ENCODE measurements around the gene MRPS26.
"Not testable (repeated sequence)": the region's sequence is repeated elsewhere in the genome, so short reads cannot be mapped to it uniquely, and the experiment has no call there.

The MRPS26 gene

GRCh38 chr20:3045816-3046676 is at the start of gene MRPS26:
Gene MRPS26, plus strand, starts transcription at chr20:3046052. Its CDS starts 17 bp downstream, at chr20:3046069.
- peak; percentile 79 for DNase-seq

- no peak for DNase-seq
Measured at GRCh38 chr20:2998728-2999127, 47.1 kb upstream of the MRPS26 start.

GRCh38 chr20:3000852-3001523 is 44.9 kb upstream of the MRPS26 start:
- peak; percentile 47 for DNase-seq

- DNase-seq = no peak
Measured at GRCh38 chr20:3003416-3003815, 42.4 kb upstream of the MRPS26 start.

- peak; percentile 30 for DNase-seq
Measured at GRCh38 chr20:3010985-3011723, 34.7 kb upstream of the MRPS26 start.

GRCh38 chr20:3011752-3012151 is 34.1 kb upstream of the MRPS26 start:
- DNase-seq = no peak

GRCh38 chr20:3013771-3014170 is 32.1 kb upstream of the MRPS26 start:
- no peak for DNase-seq

GRCh38 chr20:3014179-3014578 is 31.7 kb upstream of the MRPS26 start:
- no peak for DNase-seq

- DNase-seq = no peak
Measured at GRCh38 chr20:3014662-3015061, 31.2 kb upstream of the MRPS26 start.

- DNase-seq = not testable (repeated sequence)
Measured at GRCh38 chr20:3015302-3015701, 30.6 kb upstream of the MRPS26 start.

GRCh38 chr20:3021327-3021726 is 24.5 kb upstream of the MRPS26 start:
- DNase-seq = no peak

- no peak for DNase-seq
Measured at GRCh38 chr20:3021777-3022176, 24.1 kb upstream of the MRPS26 start.

- not testable (repeated sequence) for DNase-seq
Measured at GRCh38 chr20:3022559-3023490, 23.0 kb upstream of the MRPS26 start.

GRCh38 chr20:3027987-3028386 is 17.9 kb upstream of the MRPS26 start:
- DNase-seq = no peak

- no peak for DNase-seq
Measured at GRCh38 chr20:3031524-3032147, 14.2 kb upstream of the MRPS26 start.

- no peak for DNase-seq
Measured at GRCh38 chr20:3032624-3033023, 13.2 kb upstream of the MRPS26 start.

- DNase-seq = no peak
Measured at GRCh38 chr20:3037654-3038053, 8.2 kb upstream of the MRPS26 start.

- no peak for DNase-seq
Measured at GRCh38 chr20:3038454-3038853, 7.4 kb upstream of the MRPS26 start.

- DNase-seq = no peak
Measured at GRCh38 chr20:3039426-3039825, 6.4 kb upstream of the MRPS26 start.

- no peak for DNase-seq
Measured at GRCh38 chr20:3040086-3040485, 5.8 kb upstream of the MRPS26 start.

GRCh38 chr20:3041854-3042409 is 3.9 kb upstream of the MRPS26 start:
- DNase-seq = peak; percentile 17

- DNase-seq = no peak
Measured at GRCh38 chr20:3042625-3043024, 3.2 kb upstream of the MRPS26 start.
